ENCODE results near the gene SPTB.

Gene SPTB

DNA sequence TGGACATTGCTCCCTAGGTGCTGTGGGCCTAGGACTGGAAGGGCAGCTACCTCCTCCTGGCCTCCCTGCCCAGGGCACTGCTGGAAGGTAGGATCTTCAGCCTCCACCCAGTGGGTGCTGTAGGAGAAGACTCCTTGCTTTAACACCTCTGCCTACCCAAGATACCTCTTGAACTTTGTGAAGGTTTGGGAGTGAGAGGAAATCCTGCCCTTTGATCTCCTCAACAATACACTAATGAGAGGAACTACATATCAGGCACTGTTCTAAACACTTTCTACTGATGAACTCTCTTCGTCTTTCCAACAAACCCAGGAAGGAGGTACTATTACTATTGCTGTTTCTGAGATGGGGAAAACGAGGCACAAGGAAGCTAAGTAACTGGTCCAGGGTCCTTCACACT lies 108.5 kb downstream of the SPTB start:
- Mint-ChIP-seq H3K9me3 (peaks cover 3% of the 10 kb centered on the region), H3K27me3 (ENCODE audit: low read depth) (peaks cover 4% of the 10 kb centered on the region), H3K4me1 (peaks cover 10% of the 10 kb centered on the region), H3K4me3 (no peak overlapping the region), H3K27ac (no peak overlapping the region), H3K36me3 (ENCODE audit: low read depth) (peaks cover 4% of the 10 kb centered on the region)
- TF ChIP-seq, protein P1, sequence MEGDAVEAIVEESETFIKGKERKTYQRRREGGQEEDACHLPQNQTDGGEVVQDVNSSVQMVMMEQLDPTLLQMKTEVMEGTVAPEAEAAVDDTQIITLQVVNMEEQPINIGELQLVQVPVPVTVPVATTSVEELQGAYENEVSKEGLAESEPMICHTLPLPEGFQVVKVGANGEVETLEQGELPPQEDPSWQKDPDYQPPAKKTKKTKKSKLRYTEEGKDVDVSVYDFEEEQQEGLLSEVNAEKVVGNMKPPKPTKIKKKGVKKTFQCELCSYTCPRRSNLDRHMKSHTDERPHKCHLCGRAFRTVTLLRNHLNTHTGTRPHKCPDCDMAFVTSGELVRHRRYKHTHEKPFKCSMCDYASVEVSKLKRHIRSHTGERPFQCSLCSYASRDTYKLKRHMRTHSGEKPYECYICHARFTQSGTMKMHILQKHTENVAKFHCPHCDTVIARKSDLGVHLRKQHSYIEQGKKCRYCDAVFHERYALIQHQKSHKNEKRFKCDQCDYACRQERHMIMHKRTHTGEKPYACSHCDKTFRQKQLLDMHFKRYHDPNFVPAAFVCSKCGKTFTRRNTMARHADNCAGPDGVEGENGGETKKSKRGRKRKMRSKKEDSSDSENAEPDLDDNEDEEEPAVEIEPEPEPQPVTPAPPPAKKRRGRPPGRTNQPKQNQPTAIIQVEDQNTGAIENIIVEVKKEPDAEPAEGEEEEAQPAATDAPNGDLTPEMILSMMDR (IDR thresholded peaks at IDR 0.05; ENCODE audit: unreplicated experiment in 3 of 3) = no peak

- Mint-ChIP-seq H3K9me3 (no peaks in the 10 kb centered on the region), H3K4me1 (peaks cover 10% of the 10 kb centered on the region), H3K27me3 (ENCODE audit: low read depth) (peaks cover 4% of the 10 kb centered on the region), H3K27ac (no peak overlapping the region), H3K4me3 (no peak overlapping the region), H3K36me3 (ENCODE audit: low read depth) (peaks cover 4% of the 10 kb centered on the region)
- TF ChIP-seq, protein P1 (IDR thresholded peaks at IDR 0.05; ENCODE audit: unreplicated experiment in 3 of 3) = no peak
Observed at GRCh38 chr14:64770751-64771150, 109.0 kb downstream of the SPTB start.

- Mint-ChIP-seq H3K27me3 (ENCODE audit: low read depth) (peaks cover 4% of the 10 kb centered on the region), H3K9me3 (no peaks in the 10 kb centered on the region), H3K4me1 (peaks cover 16% of the 10 kb centered on the region), H3K36me3 (ENCODE audit: low read depth) (no peaks in the 10 kb centered on the region), H3K27ac (no peak overlapping the region), H3K4me3 (no peak overlapping the region)
- TF ChIP-seq, protein P1 (IDR thresholded peaks at IDR 0.05; ENCODE audit: unreplicated experiment in 3 of 3) = no peak
Observed at GRCh38 chr14:64769096-64770020, 110.3 kb downstream of the SPTB start.

DNA sequence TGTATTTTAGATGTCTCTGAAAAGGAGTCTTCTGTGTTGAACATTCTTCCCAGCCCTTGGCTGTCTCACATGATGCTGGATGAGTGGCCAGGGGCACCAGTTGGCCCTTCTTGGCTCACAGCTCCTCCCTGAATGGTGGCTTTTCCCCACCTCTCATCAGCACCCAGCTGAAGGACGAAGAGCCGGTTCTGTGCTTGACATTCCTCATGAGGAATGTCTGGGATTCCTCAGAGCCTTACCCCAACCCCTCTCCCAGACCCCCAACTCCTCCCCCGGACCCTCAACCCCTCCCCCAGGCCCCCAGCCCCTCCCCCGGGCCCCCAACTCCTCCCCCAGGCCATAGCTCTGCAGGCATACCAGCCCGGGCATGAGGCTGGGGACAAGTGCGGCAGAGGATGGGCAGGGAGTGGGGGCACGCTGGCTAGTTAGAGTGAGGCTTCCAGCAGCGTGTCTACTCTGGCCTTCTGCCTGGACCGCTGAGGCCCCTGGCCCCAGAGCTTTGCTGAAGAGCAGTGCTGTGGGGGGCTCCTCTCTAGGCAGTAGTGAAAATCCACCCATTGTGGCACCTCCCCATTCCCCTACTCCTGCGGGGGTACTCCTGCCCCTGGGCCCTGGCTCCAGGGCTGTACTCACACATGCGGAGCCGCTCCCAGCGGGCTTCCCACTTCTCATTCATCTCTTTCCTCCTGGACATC lies 111.2 kb downstream of the SPTB start:
- no peaks in the 10 kb centered on the region for H3K9me3 Mint-ChIP-seq
- H3K4me3 Mint-ChIP-seq = no peak overlapping the region
- no peak overlapping the region for H3K27ac Mint-ChIP-seq
- TF ChIP-seq, protein P1 (IDR thresholded peaks at IDR 0.05; ENCODE audit: unreplicated experiment in 3 of 3) = no peak
- no peaks in the 10 kb centered on the region for H3K36me3 Mint-ChIP-seq (ENCODE audit: low read depth)
- H3K27me3 Mint-ChIP-seq (ENCODE audit: low read depth) = peaks cover 4% of the 10 kb centered on the region
- H3K4me1 Mint-ChIP-seq = peaks cover 24% of the 10 kb centered on the region

DNA sequence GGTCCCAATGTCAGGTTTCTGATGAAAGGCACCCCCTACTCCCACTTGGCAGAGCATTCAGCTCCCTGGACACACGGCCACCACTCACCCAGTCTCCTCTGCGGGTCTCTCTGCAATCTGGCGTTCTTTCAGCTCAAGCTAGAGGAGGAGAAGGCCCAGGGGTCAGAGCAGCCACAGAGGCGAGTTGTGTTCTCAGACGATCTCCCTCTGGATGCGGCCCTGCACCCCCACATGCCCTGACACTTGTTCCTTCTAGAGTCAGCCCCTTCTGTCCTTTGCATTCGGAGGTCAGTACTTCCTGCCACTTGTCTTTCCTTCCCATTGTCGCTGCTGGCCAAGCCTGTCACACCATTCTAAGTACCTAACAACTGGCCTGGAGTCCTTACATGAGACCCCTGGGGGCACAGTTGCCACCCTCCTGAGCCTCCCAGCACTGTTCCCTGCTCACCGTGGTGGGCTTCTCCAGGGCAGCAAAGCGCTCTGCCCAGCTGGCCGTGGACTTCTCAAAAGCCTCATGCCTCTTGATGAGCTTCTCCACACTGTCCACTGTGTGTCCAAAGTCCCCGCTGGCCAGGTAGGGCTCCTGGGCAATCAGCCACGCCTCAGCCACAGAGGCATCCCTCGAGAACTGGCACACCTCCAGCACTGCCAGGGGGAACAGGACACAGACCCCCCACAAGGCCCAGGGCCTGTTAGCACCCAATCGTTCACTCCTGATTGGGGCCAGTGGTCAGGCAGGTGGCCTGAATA lies 112.3 kb downstream of the SPTB start:
- TF ChIP-seq, protein P1 (IDR thresholded peaks at IDR 0.05; ENCODE audit: unreplicated experiment in 3 of 3) = no peak
- Mint-ChIP-seq H3K4me1 (peaks cover 36% of the 10 kb centered on the region), H3K36me3 (ENCODE audit: low read depth) (no peaks in the 10 kb centered on the region), H3K27me3 (ENCODE audit: low read depth) (peaks cover 4% of the 10 kb centered on the region), H3K27ac (no peak overlapping the region), H3K9me3 (no peaks in the 10 kb centered on the region), H3K4me3 (no peak overlapping the region)
